Suprapubic skin (tissue), 3 donors: ENCODE measurements around the gene AKAP13.

Experiments
- CTCF ChIP-seq, 2 donors: fragments of 200-600 bp in 1 of 2; fragments of 450-650 bp in 1 of 2; sonication (generic) in 1 of 2; IDR thresholded peaks; one replicate each; pipeline ENCODE4 v1.5.1; 2016 to 2019; ENCODE audit warnings: antibody characterized with exemption in 2 of 2, mild to moderate bottlenecking in 1 of 2, moderate library complexity in 1 of 2
- EP300 ChIP-seq: sonication (generic); formaldehyde crosslinking; IDR thresholded peaks from one replicate; pipeline ENCODE4 v1.6.1; 2017; ENCODE audit warnings: antibody characterized with exemption

- TF ChIP-seq CTCF (IDR thresholded peaks at IDR 0.05) (no peak), EP300 (no peak)
These were observed 102.5 kb downstream of the AKAP13 start for GRCh38 chr15:85482894-85483293.
